SK-N-MC (cell line): ENCODE data around the gene FIBCD1.

ENCODE experiments used
- EZH2 ChIP-seq: fragments of 200-600 bp; sonication (generic); IDR thresholded peaks from one replicate; pipeline ENCODE4 v1.6.1; 2017; ENCODE audit warnings: antibody characterized with exemption
- POLR2AphosphoS5 ChIP-seq: IDR thresholded peaks from 2 replicates; pipeline ENCODE4 v1.6.1; 2012; ENCODE audit warnings: mild to moderate bottlenecking, low read depth, low read length, borderline replicate concordance

GRCh38 chr9:130986356-130986965 is 47.4 kb upstream of the FIBCD1 start:
- no peak for TF ChIP-seq POLR2AphosphoS5
- no peak for TF ChIP-seq EZH2
